A549 (cell line): ENCODE data around the gene DIS3L2. TPM values are rescaled to one million over a fixed set of nuclear protein-coding genes. Genes with fewer than 3 reads are reported as not detected.

Experiments used
- ATAC-seq, 2 experiments: fragments of 200-7000 bp in 1 of 2; fragments of >200 bp in 1 of 2; cut with Nextera tagmentation in 1 of 2; cut with Tn5 transposase in 1 of 2; 3 replicates each; pipeline versions ENCODE4 v1.8.0 to v1.9.1; 2018 to 2020; ENCODE audit warnings: mild to moderate bottlenecking in 1 of 2, moderate library complexity in 1 of 2
- CTCF ChIA-PET: fragments of 300-600 bp; sonication (Branson Sonifier 250); formaldehyde crosslinking; extraction: SDS; loops from one replicate; lab custom pipeline; 2021; ENCODE audit warnings: antibody characterized with exemption, inconsistent platforms; lab: Yijun Ruan, JAX
- POLR2A ChIA-PET: fragments of 350-600 bp; formaldehyde crosslinking; extraction: SDS; loops from one replicate; lab custom pipeline; 2021; ENCODE audit warnings: antibody characterized with exemption, inconsistent platforms; lab: Yijun Ruan, JAX
- DNase-seq, 2 experiments: peaks; one replicate each; pipeline versions ENCODE4 v3.0.0 to v3.0.0-alpha.2; 2011 to 2016; ENCODE audit warnings: low read depth in 1 of 2, low spot score in 1 of 2
- FAIRE-seq: peaks from 2 replicates; lab custom pipeline; 2011; peaks lifted over from hg19 to GRCh38; lab: Jason Lieb, UNC
- H3K27ac ChIP-seq, 2 experiments: fragments of >200 bp; sonication (Bioruptor Twin); formaldehyde crosslinking; 3 replicates each; pipeline ENCODE4 v1.5.1; 2016 to 2017
- H3K4me1 ChIP-seq: fragments of >200 bp; sonication (Bioruptor Twin); formaldehyde crosslinking; 3 replicates; pipeline ENCODE4 v1.6.1; 2016
- H3K4me2 ChIP-seq: fragments of >200 bp; sonication (Bioruptor Twin); formaldehyde crosslinking; 3 replicates; pipeline ENCODE4 v1.6.1; 2016
- H3K4me3 ChIP-seq: fragments of >200 bp; sonication (Bioruptor Twin); formaldehyde crosslinking; 3 replicates; pipeline ENCODE4 v1.5.1; 2016
- H3K9me3 ChIP-seq: fragments of >200 bp; sonication (Bioruptor Twin); formaldehyde crosslinking; 3 replicates; pipeline ENCODE4 v1.6.1; 2016
- ATOH8 ChIP-seq: fragments of 250-450 bp; sonication (Bioruptor Pico); IDR thresholded peaks from 2 replicates; pipeline ENCODE4 v1.5.0; 2020; ENCODE audit warnings: low read depth, mild to moderate bottlenecking, moderate library complexity
- CBX8 ChIP-seq: fragments of 200-600 bp; sonication (generic); IDR thresholded peaks from 2 replicates; pipeline ENCODE4 v1.6.1; 2016
- CHD2 ChIP-seq: fragments of 150-350 bp; IDR thresholded peaks from 2 replicates; pipeline ENCODE4 v1.6.1; 2014; ENCODE audit warnings: low read length; ENCODE audit not compliant: partially characterized antibody
- ELK1 ChIP-seq: fragments of 150-350 bp; IDR thresholded peaks from 2 replicates; pipeline ENCODE4 v1.6.1; 2014; ENCODE audit warnings: low read depth, mild to moderate bottlenecking, low read length
- HDAC2 ChIP-seq: fragments of 200-600 bp; sonication (generic); IDR thresholded peaks from 2 replicates; pipeline ENCODE4 v1.6.1; 2016
- HEYL ChIP-seq: fragments of 250-450 bp; sonication (Bioruptor Pico); IDR thresholded peaks from 2 replicates; pipeline ENCODE4 v1.8.0; 2021; ENCODE audit warnings: mild to moderate bottlenecking, moderate library complexity
- JUN ChIP-seq, 2 experiments: fragments of >200 bp; sonication (Bioruptor Twin); formaldehyde crosslinking; IDR thresholded peaks; 2 replicates in 1 of 2; 3 replicates in 1 of 2; pipeline ENCODE4 v1.6.1; 2016 to 2017
- MAZ ChIP-seq: fragments of 150-350 bp; IDR thresholded peaks from 2 replicates; pipeline ENCODE4 v1.6.1; 2014; ENCODE audit warnings: antibody characterized with exemption, low read depth, low read length, borderline replicate concordance
- POLR2A ChIP-seq: IDR thresholded peaks from 2 replicates; pipeline ENCODE4 v1.6.1; 2012; ENCODE audit warnings: mild to moderate bottlenecking, low read length
- RAD21 ChIP-seq, 2 experiments: fragments of >200 bp in 1 of 2; sonication (Bioruptor Twin) in 1 of 2; formaldehyde crosslinking in 1 of 2; IDR thresholded peaks in 1 of 2; conservative IDR thresholded peaks in 1 of 2; 2 replicates in 1 of 2; 3 replicates in 1 of 2; pipeline ENCODE4 v1.6.1; 2012 to 2018; ENCODE audit warnings: inconsistent platforms in 1 of 2
- RARB ChIP-seq: fragments of 250-450 bp; sonication (Bioruptor Pico); IDR thresholded peaks from 2 replicates; pipeline ENCODE4 v1.8.0; 2021; ENCODE audit warnings: mild to moderate bottlenecking, moderate library complexity
- RCOR1 ChIP-seq: fragments of 150-350 bp; IDR thresholded peaks from 2 replicates; pipeline ENCODE4 v1.6.1; 2014; ENCODE audit warnings: antibody characterized with exemption, low read length, low read depth
- RFX5 ChIP-seq: fragments of 450-650 bp; IDR thresholded peaks from 2 replicates; pipeline ENCODE4 v1.7.1; 2014; ENCODE audit warnings: antibody characterized with exemption, mild to moderate bottlenecking, moderate library complexity
- SMC3 ChIP-seq: fragments of >200 bp; sonication (Bioruptor Twin); formaldehyde crosslinking; IDR thresholded peaks from 3 replicates; pipeline ENCODE4 v1.6.1; 2018; ENCODE audit warnings: inconsistent platforms
- TFCP2L1 ChIP-seq: fragments of 250-450 bp; sonication (Bioruptor Pico); IDR thresholded peaks from 2 replicates; pipeline ENCODE4 v1.5.0; 2021; ENCODE audit warnings: mild to moderate bottlenecking
- WGBS: methylation state at CpG from one replicate; pipeline ENCODE4 v1.1.6; 2017; ENCODE audit errors: missing lambda C conversion rate; 5-methylcytosine and 5-hydroxymethylcytosine counted together
- polyA plus RNA-seq, 4 experiments: library from polyadenylated mRNA; depleted of rRNA in 3 of 4; stranded (reverse); fragments of >200 nt; fragmentation: RNase III in 1 of 4; extraction: RNeasy Plus Mini Kit Qiagen cat#74134 plus additional on column Dnase treatment in 1 of 4; gene quantifications; 2 replicates in 3 of 4; 3 replicates in 1 of 4; pipeline ENCODE4 v1.2.3, GENCODE V29; 2011 to 2017
- TF ChIP-seq, protein P1 (sequence below): fragments of >200 bp; sonication (Bioruptor Twin); formaldehyde crosslinking; IDR thresholded peaks from 3 replicates; pipeline ENCODE4 v1.5.1; 2016
- TF ChIP-seq, protein P2 (sequence below): fragments of >200 bp; sonication (Bioruptor Twin); formaldehyde crosslinking; IDR thresholded peaks from 2 replicates; pipeline ENCODE4 v1.6.1; 2016

Gene DIS3L2
- polyA plus RNA-seq, 2 of the 4 experiments (the other 2 are of a cell fraction) = 14.9 to 15.4 TPM

DNA sequence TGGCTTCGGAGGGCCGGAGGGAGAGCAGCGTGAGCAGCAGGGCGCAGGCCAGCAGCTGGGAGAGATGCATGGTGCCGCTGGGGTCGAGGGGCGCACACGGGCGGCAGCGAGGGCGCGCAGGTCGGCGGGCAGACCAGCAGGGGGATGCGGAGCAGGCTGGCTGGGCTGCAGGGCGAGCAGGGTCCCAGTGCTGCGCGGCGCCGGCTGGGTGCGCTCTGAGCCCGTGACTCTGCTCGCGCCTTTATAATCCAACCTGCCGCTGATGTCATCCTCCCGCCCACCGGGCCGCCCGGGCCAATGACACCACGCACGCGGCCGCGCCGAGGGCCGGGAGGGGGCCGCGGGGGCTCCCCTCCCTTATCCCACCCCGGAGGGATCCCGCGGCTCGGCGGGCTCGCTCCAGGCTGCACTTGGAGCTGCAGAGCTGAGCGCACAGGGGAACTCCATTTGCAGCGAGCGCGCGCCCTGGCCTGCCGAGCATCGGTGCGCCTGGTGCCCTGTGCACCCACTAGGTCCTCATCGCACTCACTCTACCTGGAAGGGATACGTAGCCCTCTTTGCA is 35.3 kb upstream of the DIS3L2 start, which contains the start of gene NPPC:
Gene NPPC, minus strand, starts transcription at position 217 of the 562 bp plus-strand sequence. Its CDS starts 147 bp downstream, at position 70.
- H3K27ac ChIP-seq = peak within 1 kb of the TSS in 1 of 2 experiments; percentile 69; a peak in 3 of 6 replicates
- ATAC-seq (peak; percentile 70 to 85), FAIRE-seq (no peak), DNase-seq (peak; percentile 46 to 72)
- POLR2A ChIA-PET = interaction anchor here (0.9 kb wide), 1 partner anchor 216 kb away, joined by 3 read pairs; no protein-coding TSS in a partner anchor
- H3K4me1 ChIP-seq = peaks cover 4% of the 10 kb centered on the region; the same call in 1 of the 3 replicates
- CTCF ChIA-PET = interaction anchor here (0.8 to 12.7 kb wide), 33 partner anchors 8 to 598 kb away, joined by 3 to 154 read pairs (median 7); no protein-coding TSS in a partner anchor
- no peaks in the 10 kb centered on the region for H3K9me3 ChIP-seq
- TF ChIP-seq SMC3 = peak; percentile 36; the same call in 2 of the 3 replicates
- TF ChIP-seq, protein P1, sequence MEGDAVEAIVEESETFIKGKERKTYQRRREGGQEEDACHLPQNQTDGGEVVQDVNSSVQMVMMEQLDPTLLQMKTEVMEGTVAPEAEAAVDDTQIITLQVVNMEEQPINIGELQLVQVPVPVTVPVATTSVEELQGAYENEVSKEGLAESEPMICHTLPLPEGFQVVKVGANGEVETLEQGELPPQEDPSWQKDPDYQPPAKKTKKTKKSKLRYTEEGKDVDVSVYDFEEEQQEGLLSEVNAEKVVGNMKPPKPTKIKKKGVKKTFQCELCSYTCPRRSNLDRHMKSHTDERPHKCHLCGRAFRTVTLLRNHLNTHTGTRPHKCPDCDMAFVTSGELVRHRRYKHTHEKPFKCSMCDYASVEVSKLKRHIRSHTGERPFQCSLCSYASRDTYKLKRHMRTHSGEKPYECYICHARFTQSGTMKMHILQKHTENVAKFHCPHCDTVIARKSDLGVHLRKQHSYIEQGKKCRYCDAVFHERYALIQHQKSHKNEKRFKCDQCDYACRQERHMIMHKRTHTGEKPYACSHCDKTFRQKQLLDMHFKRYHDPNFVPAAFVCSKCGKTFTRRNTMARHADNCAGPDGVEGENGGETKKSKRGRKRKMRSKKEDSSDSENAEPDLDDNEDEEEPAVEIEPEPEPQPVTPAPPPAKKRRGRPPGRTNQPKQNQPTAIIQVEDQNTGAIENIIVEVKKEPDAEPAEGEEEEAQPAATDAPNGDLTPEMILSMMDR = peak; percentile 47
- peak; percentile 78; the same call in 1 of the 2 replicates for TF ChIP-seq HDAC2
- TF ChIP-seq, protein P2, sequence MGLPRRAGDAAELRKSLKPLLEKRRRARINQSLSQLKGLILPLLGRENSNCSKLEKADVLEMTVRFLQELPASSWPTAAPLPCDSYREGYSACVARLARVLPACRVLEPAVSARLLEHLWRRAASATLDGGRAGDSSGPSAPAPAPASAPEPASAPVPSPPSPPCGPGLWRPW = no peak
- TF ChIP-seq JUN (IDR thresholded peaks at IDR 0.05) = no peak
- TF ChIP-seq ATOH8 (CRISPR knock-in tag) = 0 out of 2 replicates have a peak, but pooled peaks have one; percentile 19
- peak; percentile 44 to 61; a peak in 4 of 5 replicates for TF ChIP-seq RAD21 (conservative IDR thresholded peaks at IDR 0.05 in 1 of 2, IDR thresholded peaks at IDR 0.05 in 1 of 2)
- peak; percentile 87 for TF ChIP-seq POLR2A
- peak within 1 kb of the TSS; percentile 47 for H3K4me3 ChIP-seq
- H3K4me2 ChIP-seq = peak within 1 kb of the TSS; percentile 85
- 0% methylated on average over 11 of the region's 54 CpGs for WGBS

- Histone ChIP-seq H3K9me3 (no peaks in the 10 kb centered on the region), H3K4me1 (peaks cover 4% of the 10 kb centered on the region; the same call in 1 of the 3 replicates), H3K4me2 (peak overlapping the region; percentile 85), H3K4me3 (peak overlapping the region; percentile 47), H3K27ac (no peak overlapping the region)
- POLR2A ChIA-PET = no interaction called here
- CTCF ChIA-PET = interaction anchor here (0.8 to 12.7 kb wide), 14 partner anchors 8 to 517 kb away, joined by 3 to 154 read pairs (median 12); no protein-coding TSS in a partner anchor
- no peak for FAIRE-seq
- peak in 1 of 2 experiments; percentile 1; a peak in 2 of 6 replicates for ATAC-seq
- no peak for TF ChIP-seq RFX5
- TF ChIP-seq TFCP2L1 (CRISPR knock-in tag) = no peak
- no peak for TF ChIP-seq RCOR1
- no peak for TF ChIP-seq CBX8
- no peak for TF ChIP-seq HDAC2
- no peak for TF ChIP-seq SMC3
- TF ChIP-seq RARB (CRISPR knock-in tag) = no peak
- TF ChIP-seq HEYL = no peak
- no peak for TF ChIP-seq MAZ
- no peak for TF ChIP-seq ELK1
- no peak for TF ChIP-seq CHD2
- 43% methylated on average over 30 of the region's 51 CpGs for WGBS
- DNase-seq = no peak
Measured at GRCh38 chr2:231926761-231927565, 34.5 kb upstream of the DIS3L2 start.
